Nephron (organoid): ENCODE results near the gene CIC.

Experiments used
- H3K27ac Mint-ChIP-seq, 3 experiments: 2 replicates each; pipeline ENCODE4 v1.8.0; 2020; ENCODE audit warnings: mixed read lengths in 3 of 3, mild to moderate bottlenecking in 2 of 3, moderate library complexity in 1 of 3
- H3K27me3 Mint-ChIP-seq: 2 replicates; pipeline ENCODE4 v1.8.0; 2021; ENCODE audit warnings: low read depth, mild to moderate bottlenecking, moderate library complexity, mixed read lengths
- H3K36me3 Mint-ChIP-seq: 2 replicates; pipeline ENCODE4 v1.8.0; 2020; ENCODE audit warnings: low read depth, mixed read lengths
- H3K4me1 Mint-ChIP-seq: 2 replicates; pipeline ENCODE4 v1.8.0; 2020; ENCODE audit warnings: mixed read lengths
- H3K4me3 Mint-ChIP-seq, 3 experiments: 2 replicates each; pipeline ENCODE4 v1.8.0; 2020; ENCODE audit warnings: mild to moderate bottlenecking in 3 of 3, mixed read lengths in 3 of 3, moderate library complexity in 2 of 3
- H3K9me3 Mint-ChIP-seq: 2 replicates; pipeline ENCODE4 v1.8.0; 2020; ENCODE audit warnings: mixed read lengths
- TF ChIP-seq, protein P1 (sequence below), 3 experiments: fragments of 200-600 bp; sonication (generic); IDR thresholded peaks; one replicate each; pipeline ENCODE4 v1.5.0; 2021; ENCODE audit warnings: antibody characterized with exemption in 3 of 3; ENCODE audit not compliant: unreplicated experiment in 3 of 3

Gene CIC

GRCh38 chr19:42281827-42282762, 13.0 kb downstream of the CIC start:
- H3K36me3 Mint-ChIP-seq: no peaks in the 10 kb centered on the region
- H3K4me1 Mint-ChIP-seq: peaks cover 43% of the 10 kb centered on the region
- H3K4me3 Mint-ChIP-seq: peak overlapping the region; percentile 85 to 92 (median 86)
- H3K27ac Mint-ChIP-seq: peak overlapping the region in 1 of 3 experiments; percentile 95
- TF ChIP-seq, protein P1, sequence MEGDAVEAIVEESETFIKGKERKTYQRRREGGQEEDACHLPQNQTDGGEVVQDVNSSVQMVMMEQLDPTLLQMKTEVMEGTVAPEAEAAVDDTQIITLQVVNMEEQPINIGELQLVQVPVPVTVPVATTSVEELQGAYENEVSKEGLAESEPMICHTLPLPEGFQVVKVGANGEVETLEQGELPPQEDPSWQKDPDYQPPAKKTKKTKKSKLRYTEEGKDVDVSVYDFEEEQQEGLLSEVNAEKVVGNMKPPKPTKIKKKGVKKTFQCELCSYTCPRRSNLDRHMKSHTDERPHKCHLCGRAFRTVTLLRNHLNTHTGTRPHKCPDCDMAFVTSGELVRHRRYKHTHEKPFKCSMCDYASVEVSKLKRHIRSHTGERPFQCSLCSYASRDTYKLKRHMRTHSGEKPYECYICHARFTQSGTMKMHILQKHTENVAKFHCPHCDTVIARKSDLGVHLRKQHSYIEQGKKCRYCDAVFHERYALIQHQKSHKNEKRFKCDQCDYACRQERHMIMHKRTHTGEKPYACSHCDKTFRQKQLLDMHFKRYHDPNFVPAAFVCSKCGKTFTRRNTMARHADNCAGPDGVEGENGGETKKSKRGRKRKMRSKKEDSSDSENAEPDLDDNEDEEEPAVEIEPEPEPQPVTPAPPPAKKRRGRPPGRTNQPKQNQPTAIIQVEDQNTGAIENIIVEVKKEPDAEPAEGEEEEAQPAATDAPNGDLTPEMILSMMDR (IDR thresholded peaks at IDR 0.05; ENCODE audit: unreplicated experiment in 3 of 3): no peak
- no peaks in the 10 kb centered on the region for H3K9me3 Mint-ChIP-seq
- H3K27me3 Mint-ChIP-seq: peaks cover 4% of the 10 kb centered on the region

- H3K27me3 Mint-ChIP-seq: peaks cover 4% of the 10 kb centered on the region
- TF ChIP-seq, protein P1 (IDR thresholded peaks at IDR 0.05; ENCODE audit: unreplicated experiment in 3 of 3): no peak
Measured at GRCh38 chr19:42282819-42283187, 13.8 kb downstream of the CIC start.

DNA sequence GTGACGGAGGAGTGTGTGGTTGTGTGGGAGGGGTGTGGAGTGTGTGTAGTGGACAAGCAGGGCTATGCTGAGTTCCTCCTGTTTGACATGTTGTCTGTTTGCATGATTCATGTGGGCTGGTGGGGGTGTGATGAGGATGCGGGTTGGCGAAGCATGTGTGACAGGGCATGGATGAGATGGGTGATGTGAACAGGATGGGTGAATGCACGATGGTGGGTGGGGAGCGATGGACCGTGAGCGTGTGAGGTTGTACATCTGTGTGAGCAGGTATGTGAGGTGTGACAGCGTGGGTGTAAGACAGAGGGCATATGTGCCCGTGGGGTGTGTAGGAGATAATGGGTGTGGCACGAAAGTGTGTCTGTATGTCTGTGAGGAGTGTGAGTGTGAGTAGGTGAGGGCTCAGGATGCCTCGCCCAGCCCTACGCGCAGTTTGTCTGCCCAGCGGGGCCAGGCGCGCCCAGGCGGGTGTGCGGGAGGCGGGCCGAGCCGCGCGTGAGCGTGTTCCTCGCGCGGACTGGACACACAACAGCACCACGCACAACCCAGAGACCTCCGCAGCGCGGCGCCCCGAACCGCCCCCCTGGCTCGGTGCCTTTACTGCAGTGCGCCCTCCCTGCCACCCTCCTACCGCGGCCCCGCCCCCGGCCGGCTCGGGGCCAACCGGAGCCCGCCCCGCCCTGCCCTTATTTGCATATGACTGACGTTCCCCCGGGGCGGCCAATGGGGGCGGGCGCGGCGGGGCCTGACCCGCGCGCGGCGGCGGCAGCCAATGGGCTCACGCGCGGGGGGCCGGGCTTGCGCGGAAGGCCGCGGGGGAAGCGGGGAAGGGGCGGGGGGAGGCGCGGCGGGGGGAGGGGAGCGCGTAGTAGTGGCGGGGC, 14.4 kb downstream of the CIC start:
- no peak overlapping the region for H3K4me3 Mint-ChIP-seq
- no peak overlapping the region for H3K27ac Mint-ChIP-seq
- peaks cover 4% of the 10 kb centered on the region for H3K27me3 Mint-ChIP-seq
- H3K9me3 Mint-ChIP-seq: no peaks in the 10 kb centered on the region
- peaks cover 31% of the 10 kb centered on the region for H3K4me1 Mint-ChIP-seq
- H3K36me3 Mint-ChIP-seq: no peaks in the 10 kb centered on the region
- TF ChIP-seq, protein P1 (IDR thresholded peaks at IDR 0.05; ENCODE audit: unreplicated experiment in 3 of 3): no peak

More at GRCh38 chr19:42282819-42283187, 13.8 kb downstream of the CIC start:
- Mint-ChIP-seq H3K4me3 (peak overlapping the region in 2 of 3 experiments; percentile 85 to 86), H3K9me3 (no peaks in the 10 kb centered on the region), H3K36me3 (no peaks in the 10 kb centered on the region), H3K27ac (no peak overlapping the region), H3K4me1 (peaks cover 37% of the 10 kb centered on the region)

GRCh38 chr19:42284066-42284501, 15.0 kb downstream of the CIC start:
- Mint-ChIP-seq H3K4me1 (peaks cover 24% of the 10 kb centered on the region), H3K27ac (no peak overlapping the region), H3K36me3 (no peaks in the 10 kb centered on the region), H3K27me3 (peaks cover 4% of the 10 kb centered on the region), H3K4me3 (no peak overlapping the region), H3K9me3 (no peaks in the 10 kb centered on the region)
- TF ChIP-seq, protein P1 (IDR thresholded peaks at IDR 0.05; ENCODE audit: unreplicated experiment in 3 of 3): no peak

DNA sequence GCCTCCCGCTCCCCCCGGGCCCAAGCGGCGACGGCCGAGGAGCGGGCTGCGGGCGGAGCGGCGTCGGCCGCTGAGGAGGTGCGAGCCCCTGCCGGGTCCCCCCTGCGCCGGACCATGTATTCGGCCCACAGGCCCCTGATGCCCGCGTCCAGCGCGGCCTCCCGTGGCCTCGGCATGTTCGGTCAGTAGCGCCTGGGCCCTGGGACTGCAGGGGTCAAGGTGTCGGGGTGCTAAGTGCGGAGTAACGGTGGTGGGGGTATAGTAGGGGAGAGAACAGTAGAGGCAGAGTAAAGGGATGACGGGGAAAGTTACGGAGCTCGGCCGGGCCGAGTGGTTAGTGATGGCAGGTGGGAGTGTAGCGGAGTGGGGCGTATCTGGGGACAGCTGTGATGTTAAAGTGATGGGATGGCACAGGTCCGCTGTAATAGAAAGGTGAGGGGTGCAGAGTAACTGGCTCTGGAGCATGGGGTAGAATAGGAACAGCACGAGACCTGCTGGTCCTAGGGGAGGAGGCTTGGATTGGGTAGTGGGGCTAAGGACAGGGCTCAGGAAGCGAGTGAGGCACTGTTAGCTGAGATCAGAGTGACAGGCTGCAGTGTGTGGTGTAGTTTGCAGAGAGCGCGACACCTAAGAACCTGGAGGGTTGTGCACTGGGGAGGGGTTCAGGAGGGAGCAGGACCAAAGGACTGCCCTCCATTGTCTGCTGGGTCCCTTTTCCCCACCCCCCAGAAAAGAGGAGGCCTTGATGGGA, 15.7 kb downstream of the CIC start:
- H3K9me3 Mint-ChIP-seq: no peaks in the 10 kb centered on the region
- H3K27ac Mint-ChIP-seq: peak overlapping the region; percentile 89 to 98 (median 97)
- peaks cover 4% of the 10 kb centered on the region for H3K27me3 Mint-ChIP-seq
- no peaks in the 10 kb centered on the region for H3K36me3 Mint-ChIP-seq
- peak overlapping the region; percentile 94 to 99 (median 99) for H3K4me3 Mint-ChIP-seq
- H3K4me1 Mint-ChIP-seq: peaks cover 17% of the 10 kb centered on the region
- TF ChIP-seq, protein P1 (IDR thresholded peaks at IDR 0.05; ENCODE audit: unreplicated experiment in 3 of 3): no peak
